Neural cell (in vitro differentiated cells): ENCODE results near the gene COLGALT1. TPM values are rescaled to one million over a fixed set of nuclear protein-coding genes. Genes with fewer than 3 reads are reported as not detected.
A peak's percentile ranks its signal among the peaks of the same experiment; 100 is the strongest.
"Not testable (repeated sequence)": the region's sequence is repeated elsewhere in the genome, so short reads cannot be mapped to it uniquely, and the experiment has no call there.

Source experiments
- H2AFZ ChIP-seq: fragments of 200-600, 300-800 bp; sonication (generic), shearing (Covaris generic); 2 replicates; pipeline ENCODE4 v1.6.0; 2014; ENCODE audit warnings: low read depth, mild to moderate bottlenecking, antibody characterized with exemption, low read length, moderate library complexity
- H3F3A ChIP-seq: fragments of 200-600 bp; shearing (Covaris generic); 2 replicates; pipeline ENCODE4 v1.6.1; 2016; ENCODE audit warnings: mild to moderate bottlenecking, moderate library complexity, mixed read lengths, antibody characterized with exemption, low read length; ENCODE audit not compliant: insufficient read depth, poor library complexity, severe bottlenecking
- H3K27ac ChIP-seq: fragments of 200-600, 300-800 bp; sonication (generic), shearing (Covaris generic); 2 replicates; pipeline ENCODE4 v1.5.1; 2014; ENCODE audit warnings: mild to moderate bottlenecking, low read length, moderate library complexity
- H3K27me3 ChIP-seq: fragments of 300-800, 200-600 bp; sonication (generic), shearing (Covaris generic); 2 replicates; pipeline ENCODE4 v1.6.0; 2014; ENCODE audit warnings: mild to moderate bottlenecking, low read depth, low read length, moderate library complexity; ENCODE audit not compliant: insufficient read depth
- H3K36me3 ChIP-seq: fragments of 300-800, 200-600 bp; sonication (generic), shearing (Covaris generic); 2 replicates; pipeline ENCODE4 v1.5.1; 2014; ENCODE audit warnings: mild to moderate bottlenecking, antibody characterized with exemption, low read length, moderate library complexity; ENCODE audit not compliant: insufficient read depth
- H3K4me2 ChIP-seq: fragments of 300-800, 200-600 bp; sonication (generic), shearing (Covaris generic); 2 replicates; pipeline ENCODE4 v1.6.0; 2014; ENCODE audit warnings: mild to moderate bottlenecking, low read length
- H3K4me3 ChIP-seq: fragments of 300-800, 200-600 bp; sonication (generic), shearing (Covaris generic); 2 replicates; pipeline ENCODE4 v1.5.1; 2014; ENCODE audit warnings: mild to moderate bottlenecking, low read length, moderate library complexity
- H3K79me2 ChIP-seq: fragments of 200-600 bp; shearing (Covaris generic); replicated peaks from 2 replicates; pipeline ENCODE4 v1.6.0; 2014; ENCODE audit warnings: mild to moderate bottlenecking, low read length, moderate library complexity; ENCODE audit not compliant: insufficient read depth
- H3K9ac ChIP-seq: fragments of 300-800, 200-600 bp; sonication (generic), shearing (Covaris generic); 2 replicates; pipeline ENCODE4 v1.6.1; 2016; ENCODE audit warnings: mild to moderate bottlenecking, low read length, mixed read lengths
- H3K9me2 ChIP-seq: fragments of 200-600 bp; shearing (Covaris generic); 2 replicates; pipeline ENCODE4 v1.6.1; 2016; ENCODE audit warnings: mild to moderate bottlenecking, low read length, mixed read lengths; ENCODE audit not compliant: insufficient read depth
- H3K9me3 ChIP-seq: fragments of 200-600, 300-800 bp; sonication (generic), shearing (Covaris generic); 2 replicates; pipeline ENCODE4 v1.6.1; 2016; ENCODE audit warnings: mild to moderate bottlenecking, mixed run types, low read length, moderate library complexity, mixed read lengths
- H4K20me1 ChIP-seq: fragments of 200-600 bp; shearing (Covaris generic); 2 replicates; pipeline ENCODE4 v1.6.1; 2016; ENCODE audit warnings: mild to moderate bottlenecking, mixed run types; ENCODE audit not compliant: insufficient read depth
- EP300 ChIP-seq: fragments of 450-650 bp; conservative IDR thresholded peaks from 2 replicates; pipeline ENCODE4 v1.6.1; 2014; ENCODE audit warnings: antibody characterized with exemption, mild to moderate bottlenecking, moderate library complexity; ENCODE audit not compliant: poor library complexity, severe bottlenecking
- EZH2 ChIP-seq: fragments of 200-600, 300-800 bp; shearing (Covaris generic), sonication (generic); IDR thresholded peaks from 2 replicates; pipeline ENCODE4 v1.6.1; 2014; ENCODE audit warnings: antibody characterized with exemption, low read length, borderline replicate concordance, mild to moderate bottlenecking; ENCODE audit not compliant: insufficient read depth, poor library complexity, severe bottlenecking
- MXI1 ChIP-seq: fragments of 450-650 bp; conservative IDR thresholded peaks from 2 replicates; pipeline ENCODE4 v1.6.1; 2014; ENCODE audit warnings: antibody characterized with exemption, mild to moderate bottlenecking; ENCODE audit not compliant: poor library complexity, severe bottlenecking
- POLR2AphosphoS5 ChIP-seq: IDR thresholded peaks from 2 replicates; pipeline ENCODE4 v1.6.1; 2012
- RAD21 ChIP-seq: fragments of 450-650 bp; conservative IDR thresholded peaks from 2 replicates; pipeline ENCODE4 v1.6.1; 2014; ENCODE audit warnings: antibody characterized with exemption, mild to moderate bottlenecking, moderate library complexity
- SMC3 ChIP-seq: fragments of 450-650 bp; conservative IDR thresholded peaks from 2 replicates; pipeline ENCODE4 v1.6.1; 2014; ENCODE audit warnings: antibody characterized with exemption, mild to moderate bottlenecking, moderate library complexity; ENCODE audit not compliant: poor library complexity
- TAF1 ChIP-seq: IDR thresholded peaks from 2 replicates; pipeline ENCODE4 v1.6.1; 2012; ENCODE audit warnings: low read depth
- polyA minus RNA-seq: library from RNA; depleted of rRNA, polyadenylated mRNA; stranded (reverse); fragments of >200 nt; gene quantifications from 2 replicates; pipeline ENCODE4 v1.2.3, GENCODE V29; 2014
- polyA plus RNA-seq: library from polyadenylated mRNA; depleted of rRNA; stranded (reverse); fragments of >200 nt; gene quantifications from 2 replicates; pipeline ENCODE4 v1.2.3, GENCODE V29; 2014
- TF ChIP-seq, protein P1 (sequence below): IDR thresholded peaks from 2 replicates; pipeline ENCODE4 v1.6.1; 2012; ENCODE audit warnings: borderline replicate concordance
- TF ChIP-seq, protein P2 (sequence below): fragments of 450-650 bp; IDR thresholded peaks from 2 replicates; pipeline ENCODE4 v1.5.1; 2014; ENCODE audit warnings: antibody characterized with exemption, mild to moderate bottlenecking, moderate library complexity; ENCODE audit not compliant: poor library complexity, severe bottlenecking

COLGALT1 gene
- polyA plus RNA-seq (18.8 and 26.4 TPM in 2 replicates), polyA minus RNA-seq (17.0 and 18.3 TPM in 2 replicates)

- Histone ChIP-seq H3K27ac (no peak within 1 kb of the TSS), H3K4me3 (peak within 1 kb of the TSS; percentile 99), H3K9me3 (no peaks in the 10 kb centered on the region), H3K4me2 (peak within 1 kb of the TSS; percentile 54), H3F3A (no peaks in the 10 kb centered on the region), H3K79me2 (no peaks in the 10 kb centered on the region), H2AFZ (peak within 1 kb of the TSS; percentile 51), H3K27me3 (no peaks in the 10 kb centered on the region), H3K36me3 (no peaks in the 10 kb centered on the region), H3K9ac (peak within 1 kb of the TSS; percentile 68), H4K20me1 (no peaks in the 10 kb centered on the region), H3K9me2 (no peaks in the 10 kb centered on the region)
- TF ChIP-seq EZH2 (no peak), EP300 (peak; percentile 52), POLR2AphosphoS5 (no peak), SMC3 (peak; percentile 38), MXI1 (peak; percentile 97), TAF1 (no peak), RAD21 (no peak)
- TF ChIP-seq, protein P1, sequence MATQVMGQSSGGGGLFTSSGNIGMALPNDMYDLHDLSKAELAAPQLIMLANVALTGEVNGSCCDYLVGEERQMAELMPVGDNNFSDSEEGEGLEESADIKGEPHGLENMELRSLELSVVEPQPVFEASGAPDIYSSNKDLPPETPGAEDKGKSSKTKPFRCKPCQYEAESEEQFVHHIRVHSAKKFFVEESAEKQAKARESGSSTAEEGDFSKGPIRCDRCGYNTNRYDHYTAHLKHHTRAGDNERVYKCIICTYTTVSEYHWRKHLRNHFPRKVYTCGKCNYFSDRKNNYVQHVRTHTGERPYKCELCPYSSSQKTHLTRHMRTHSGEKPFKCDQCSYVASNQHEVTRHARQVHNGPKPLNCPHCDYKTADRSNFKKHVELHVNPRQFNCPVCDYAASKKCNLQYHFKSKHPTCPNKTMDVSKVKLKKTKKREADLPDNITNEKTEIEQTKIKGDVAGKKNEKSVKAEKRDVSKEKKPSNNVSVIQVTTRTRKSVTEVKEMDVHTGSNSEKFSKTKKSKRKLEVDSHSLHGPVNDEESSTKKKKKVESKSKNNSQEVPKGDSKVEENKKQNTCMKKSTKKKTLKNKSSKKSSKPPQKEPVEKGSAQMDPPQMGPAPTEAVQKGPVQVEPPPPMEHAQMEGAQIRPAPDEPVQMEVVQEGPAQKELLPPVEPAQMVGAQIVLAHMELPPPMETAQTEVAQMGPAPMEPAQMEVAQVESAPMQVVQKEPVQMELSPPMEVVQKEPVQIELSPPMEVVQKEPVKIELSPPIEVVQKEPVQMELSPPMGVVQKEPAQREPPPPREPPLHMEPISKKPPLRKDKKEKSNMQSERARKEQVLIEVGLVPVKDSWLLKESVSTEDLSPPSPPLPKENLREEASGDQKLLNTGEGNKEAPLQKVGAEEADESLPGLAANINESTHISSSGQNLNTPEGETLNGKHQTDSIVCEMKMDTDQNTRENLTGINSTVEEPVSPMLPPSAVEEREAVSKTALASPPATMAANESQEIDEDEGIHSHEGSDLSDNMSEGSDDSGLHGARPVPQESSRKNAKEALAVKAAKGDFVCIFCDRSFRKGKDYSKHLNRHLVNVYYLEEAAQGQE, result no peak
- TF ChIP-seq, protein P2, sequence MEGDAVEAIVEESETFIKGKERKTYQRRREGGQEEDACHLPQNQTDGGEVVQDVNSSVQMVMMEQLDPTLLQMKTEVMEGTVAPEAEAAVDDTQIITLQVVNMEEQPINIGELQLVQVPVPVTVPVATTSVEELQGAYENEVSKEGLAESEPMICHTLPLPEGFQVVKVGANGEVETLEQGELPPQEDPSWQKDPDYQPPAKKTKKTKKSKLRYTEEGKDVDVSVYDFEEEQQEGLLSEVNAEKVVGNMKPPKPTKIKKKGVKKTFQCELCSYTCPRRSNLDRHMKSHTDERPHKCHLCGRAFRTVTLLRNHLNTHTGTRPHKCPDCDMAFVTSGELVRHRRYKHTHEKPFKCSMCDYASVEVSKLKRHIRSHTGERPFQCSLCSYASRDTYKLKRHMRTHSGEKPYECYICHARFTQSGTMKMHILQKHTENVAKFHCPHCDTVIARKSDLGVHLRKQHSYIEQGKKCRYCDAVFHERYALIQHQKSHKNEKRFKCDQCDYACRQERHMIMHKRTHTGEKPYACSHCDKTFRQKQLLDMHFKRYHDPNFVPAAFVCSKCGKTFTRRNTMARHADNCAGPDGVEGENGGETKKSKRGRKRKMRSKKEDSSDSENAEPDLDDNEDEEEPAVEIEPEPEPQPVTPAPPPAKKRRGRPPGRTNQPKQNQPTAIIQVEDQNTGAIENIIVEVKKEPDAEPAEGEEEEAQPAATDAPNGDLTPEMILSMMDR, result peak; percentile 22
Measured at GRCh38 chr19:17555480-17555928, at the start of gene COLGALT1. Gene COLGALT1, plus strand, starts transcription at chr19:17555649. Its CDS starts 65 bp downstream, at chr19:17555714.

DNA sequence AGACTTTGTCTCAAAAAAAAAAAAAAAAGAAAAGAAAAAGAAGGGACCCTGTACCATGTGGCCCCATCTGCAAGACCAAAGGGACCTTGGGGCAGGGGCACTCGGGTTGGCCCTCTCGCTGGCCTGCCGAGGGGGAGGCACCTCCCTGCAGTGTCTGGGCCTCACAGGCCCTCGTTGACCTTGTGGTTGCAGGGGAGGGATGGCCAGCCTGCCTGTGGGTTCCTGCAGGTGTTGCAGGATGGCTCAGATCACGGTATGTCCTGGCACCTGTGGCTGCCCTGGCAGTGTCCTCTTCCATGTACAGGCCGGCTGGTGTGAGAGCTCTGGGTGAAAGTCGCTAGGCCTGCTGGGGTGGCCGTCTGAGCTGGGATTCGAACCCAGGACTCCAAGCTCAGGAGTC is 48.7 kb upstream of the COLGALT1 start:
- no peaks in the 10 kb centered on the region for H3K36me3 ChIP-seq
- peaks cover 12% of the 10 kb centered on the region for H3K79me2 ChIP-seq
- H3K27ac ChIP-seq, result no peak overlapping the region
- H3K9ac ChIP-seq, result no peak overlapping the region
- no peak overlapping the region for H3K4me3 ChIP-seq
- TF ChIP-seq EZH2 (no peak), EP300 (no peak), TAF1 (no peak), SMC3 (no peak), POLR2AphosphoS5 (no peak), MXI1 (no peak)
- TF ChIP-seq, protein P1, result no peak
- TF ChIP-seq, protein P2, result no peak
- no peak overlapping the region for H3K4me2 ChIP-seq
- no peak overlapping the region for H2AFZ ChIP-seq
- no peaks in the 10 kb centered on the region for H3K27me3 ChIP-seq
- no peaks in the 10 kb centered on the region for H4K20me1 ChIP-seq
- H3K9me3 ChIP-seq, result no peaks in the 10 kb centered on the region
- no peaks in the 10 kb centered on the region for H3K9me2 ChIP-seq
- no peaks in the 10 kb centered on the region for H3F3A ChIP-seq

DNA sequence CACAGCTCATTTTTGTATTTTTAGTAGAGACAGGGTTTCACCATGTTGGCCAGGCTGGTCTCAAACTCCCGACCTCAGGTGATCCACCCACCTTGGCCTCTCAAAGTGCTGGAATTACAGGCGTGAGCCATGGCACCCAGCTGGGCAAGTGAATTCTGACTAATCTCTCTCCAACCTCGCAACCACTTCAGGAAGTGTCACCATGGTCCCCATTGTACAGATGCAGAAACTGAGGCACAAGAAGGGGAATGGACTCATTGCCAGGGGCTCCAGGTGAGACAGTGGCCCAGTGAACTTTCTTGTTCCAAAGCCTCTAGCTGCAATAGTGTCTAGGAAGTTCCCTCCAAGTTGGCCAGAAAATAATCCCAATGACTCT is 46.9 kb upstream of the COLGALT1 start:
- H3K36me3 ChIP-seq, H3K9me3 ChIP-seq, H3K4me3 ChIP-seq, H3K9me2 ChIP-seq, H3K9ac ChIP-seq, H3K4me2 ChIP-seq, H3F3A ChIP-seq, H3K27me3 ChIP-seq, H3K27ac ChIP-seq, H2AFZ ChIP-seq, H4K20me1 ChIP-seq: not testable (repeated sequence)
- H3K79me2 ChIP-seq, result peaks cover 12% of the 10 kb centered on the region
